ENCODE data around the gene PCOLCE2.

DNA sequence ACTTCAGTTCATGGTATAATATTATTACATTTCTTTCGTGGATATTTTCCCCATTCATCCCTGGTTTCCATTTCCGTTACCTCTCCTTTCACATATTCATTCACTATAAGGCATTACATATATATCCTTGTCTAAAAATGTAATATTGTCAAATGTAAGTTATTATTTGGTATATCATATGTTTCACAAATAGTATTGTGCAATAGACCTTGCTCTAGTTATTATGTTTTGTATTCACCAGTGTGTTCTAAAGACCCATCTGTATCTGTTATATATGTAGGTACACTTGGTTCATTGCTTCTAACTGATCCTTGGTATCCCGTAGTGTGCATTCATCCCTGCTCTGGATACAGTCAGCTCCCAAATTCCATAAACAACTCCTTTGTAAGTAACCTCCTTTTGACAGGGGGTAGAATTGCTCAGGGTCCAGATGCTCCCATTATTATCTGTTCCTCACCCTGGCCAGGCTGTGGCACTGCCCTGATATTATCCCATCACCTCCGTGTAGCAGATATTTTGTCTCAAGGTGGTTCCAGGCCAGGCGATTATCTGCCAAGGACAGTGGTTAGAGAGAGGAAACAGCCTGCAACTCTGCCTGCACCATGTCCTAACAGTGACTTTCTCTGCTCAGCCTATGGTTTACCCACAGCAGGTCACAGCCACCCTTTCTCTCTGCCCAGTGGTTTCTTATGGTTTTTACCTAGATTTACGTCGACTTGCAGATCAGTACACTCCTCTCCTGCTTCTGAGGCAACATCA lies 45.4 kb upstream of the PCOLCE2 start:
- TF ChIP-seq, protein P1, sequence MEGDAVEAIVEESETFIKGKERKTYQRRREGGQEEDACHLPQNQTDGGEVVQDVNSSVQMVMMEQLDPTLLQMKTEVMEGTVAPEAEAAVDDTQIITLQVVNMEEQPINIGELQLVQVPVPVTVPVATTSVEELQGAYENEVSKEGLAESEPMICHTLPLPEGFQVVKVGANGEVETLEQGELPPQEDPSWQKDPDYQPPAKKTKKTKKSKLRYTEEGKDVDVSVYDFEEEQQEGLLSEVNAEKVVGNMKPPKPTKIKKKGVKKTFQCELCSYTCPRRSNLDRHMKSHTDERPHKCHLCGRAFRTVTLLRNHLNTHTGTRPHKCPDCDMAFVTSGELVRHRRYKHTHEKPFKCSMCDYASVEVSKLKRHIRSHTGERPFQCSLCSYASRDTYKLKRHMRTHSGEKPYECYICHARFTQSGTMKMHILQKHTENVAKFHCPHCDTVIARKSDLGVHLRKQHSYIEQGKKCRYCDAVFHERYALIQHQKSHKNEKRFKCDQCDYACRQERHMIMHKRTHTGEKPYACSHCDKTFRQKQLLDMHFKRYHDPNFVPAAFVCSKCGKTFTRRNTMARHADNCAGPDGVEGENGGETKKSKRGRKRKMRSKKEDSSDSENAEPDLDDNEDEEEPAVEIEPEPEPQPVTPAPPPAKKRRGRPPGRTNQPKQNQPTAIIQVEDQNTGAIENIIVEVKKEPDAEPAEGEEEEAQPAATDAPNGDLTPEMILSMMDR (IDR thresholded peaks at IDR 0.05), result no peak
- TF ChIP-seq ESRRA (CRISPR knock-in tag; IDR thresholded peaks at IDR 0.05; ENCODE audit: borderline replicate concordance) (no peak), SMAD4 (CRISPR knock-in tag; IDR thresholded peaks at IDR 0.05) (no peak), ZNF138 (CRISPR knock-in tag; conservative IDR thresholded peaks at IDR 0.05) (no peak)
- TF ChIP-seq, protein P2, sequence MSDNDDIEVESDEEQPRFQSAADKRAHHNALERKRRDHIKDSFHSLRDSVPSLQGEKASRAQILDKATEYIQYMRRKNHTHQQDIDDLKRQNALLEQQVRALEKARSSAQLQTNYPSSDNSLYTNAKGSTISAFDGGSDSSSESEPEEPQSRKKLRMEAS (CRISPR knock-in tag; IDR thresholded peaks at IDR 0.05), result no peak
- TF ChIP-seq, protein P3, sequence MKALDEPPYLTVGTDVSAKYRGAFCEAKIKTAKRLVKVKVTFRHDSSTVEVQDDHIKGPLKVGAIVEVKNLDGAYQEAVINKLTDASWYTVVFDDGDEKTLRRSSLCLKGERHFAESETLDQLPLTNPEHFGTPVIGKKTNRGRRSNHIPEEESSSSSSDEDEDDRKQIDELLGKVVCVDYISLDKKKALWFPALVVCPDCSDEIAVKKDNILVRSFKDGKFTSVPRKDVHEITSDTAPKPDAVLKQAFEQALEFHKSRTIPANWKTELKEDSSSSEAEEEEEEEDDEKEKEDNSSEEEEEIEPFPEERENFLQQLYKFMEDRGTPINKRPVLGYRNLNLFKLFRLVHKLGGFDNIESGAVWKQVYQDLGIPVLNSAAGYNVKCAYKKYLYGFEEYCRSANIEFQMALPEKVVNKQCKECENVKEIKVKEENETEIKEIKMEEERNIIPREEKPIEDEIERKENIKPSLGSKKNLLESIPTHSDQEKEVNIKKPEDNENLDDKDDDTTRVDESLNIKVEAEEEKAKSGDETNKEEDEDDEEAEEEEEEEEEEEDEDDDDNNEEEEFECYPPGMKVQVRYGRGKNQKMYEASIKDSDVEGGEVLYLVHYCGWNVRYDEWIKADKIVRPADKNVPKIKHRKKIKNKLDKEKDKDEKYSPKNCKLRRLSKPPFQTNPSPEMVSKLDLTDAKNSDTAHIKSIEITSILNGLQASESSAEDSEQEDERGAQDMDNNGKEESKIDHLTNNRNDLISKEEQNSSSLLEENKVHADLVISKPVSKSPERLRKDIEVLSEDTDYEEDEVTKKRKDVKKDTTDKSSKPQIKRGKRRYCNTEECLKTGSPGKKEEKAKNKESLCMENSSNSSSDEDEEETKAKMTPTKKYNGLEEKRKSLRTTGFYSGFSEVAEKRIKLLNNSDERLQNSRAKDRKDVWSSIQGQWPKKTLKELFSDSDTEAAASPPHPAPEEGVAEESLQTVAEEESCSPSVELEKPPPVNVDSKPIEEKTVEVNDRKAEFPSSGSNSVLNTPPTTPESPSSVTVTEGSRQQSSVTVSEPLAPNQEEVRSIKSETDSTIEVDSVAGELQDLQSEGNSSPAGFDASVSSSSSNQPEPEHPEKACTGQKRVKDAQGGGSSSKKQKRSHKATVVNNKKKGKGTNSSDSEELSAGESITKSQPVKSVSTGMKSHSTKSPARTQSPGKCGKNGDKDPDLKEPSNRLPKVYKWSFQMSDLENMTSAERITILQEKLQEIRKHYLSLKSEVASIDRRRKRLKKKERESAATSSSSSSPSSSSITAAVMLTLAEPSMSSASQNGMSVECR (CRISPR knock-in tag; IDR thresholded peaks at IDR 0.05; ENCODE audit: borderline replicate concordance), result no peak
